Esophagus muscularis mucosa (tissue), 4 donors: ENCODE results near the gene ZFAND2B. TPM values are rescaled to one million over a fixed set of nuclear protein-coding genes. Genes with fewer than 3 reads are reported as not detected.
A peak's percentile ranks its signal among the peaks of the same experiment; 100 is the strongest.

Experiments
- DNase-seq: peaks from one replicate; pipeline ENCODE4 v3.0.0-alpha.2; 2017; ENCODE audit errors: extremely low spot score
- H3K27ac ChIP-seq, 4 donors: fragments of 200-600 bp; sonication (generic); replicated peaks in 1 of 4; 1 replicate in 3 of 4; 2 replicates in 1 of 4; pipeline ENCODE4 v1.5.1; 2016 to 2019; ENCODE audit warnings: mild to moderate bottlenecking in 1 of 4
- H3K27me3 ChIP-seq, 4 donors: fragments of 200-600 bp; sonication (generic); one replicate each; pipeline versions ENCODE4 v1.5.1 to v1.6.0; 2016 to 2019
- H3K36me3 ChIP-seq, 4 donors: fragments of 200-600 bp; sonication (generic); one replicate each; pipeline ENCODE4 v1.5.1; 2016 to 2019
- H3K4me1 ChIP-seq, 4 donors: fragments of 200-600 bp; sonication (generic); one replicate each; pipeline ENCODE4 v1.5.1; 2016 to 2019
- H3K4me3 ChIP-seq, 4 donors: fragments of 200-600 bp; sonication (generic); 1 replicate in 2 of 4; 2 replicates in 2 of 4; pipeline ENCODE4 v1.5.1; 2016 to 2019; ENCODE audit warnings: mild to moderate bottlenecking in 4 of 4, moderate library complexity in 1 of 4
- H3K9me3 ChIP-seq, 4 donors: fragments of 200-600 bp; sonication (generic); 1 replicate in 3 of 4; 2 replicates in 1 of 4; pipeline ENCODE4 v1.5.1; 2016 to 2019
- CTCF ChIP-seq, 3 experiments: fragments of 200-600 bp in 2 of 3; fragments of 450-650 bp in 1 of 3; sonication (generic) in 2 of 3; IDR thresholded peaks; one replicate each; pipeline ENCODE4 v1.5.1; 2017 to 2019; ENCODE audit warnings: antibody characterized with exemption in 3 of 3, mild to moderate bottlenecking in 2 of 3, moderate library complexity in 1 of 3
- EP300 ChIP-seq: sonication (generic); formaldehyde crosslinking; IDR thresholded peaks from one replicate; pipeline ENCODE4 v1.6.1; 2017; ENCODE audit warnings: antibody characterized with exemption
- POLR2A ChIP-seq: fragments of 450-650 bp; IDR thresholded peaks from one replicate; pipeline ENCODE4 v1.6.1; 2017; ENCODE audit warnings: antibody characterized with exemption, moderate library complexity, mild to moderate bottlenecking, low read depth
- POLR2AphosphoS5 ChIP-seq, 2 donors: sonication (generic); formaldehyde crosslinking; IDR thresholded peaks; one replicate each; pipeline ENCODE4 v1.6.1; 2017; ENCODE audit warnings: antibody characterized with exemption in 2 of 2
- WGBS: methylation state at CpG from one replicate; pipeline ENCODE4 v1.1.5; 2018; 5-methylcytosine and 5-hydroxymethylcytosine counted together
- intact Hi-C: fragments of 100-400 bp; cut with DNase I; formaldehyde crosslinking; loops from one replicate; pipeline ENCODE4 v1.15.1; 2023
- total RNA-seq, 4 donors: library from RNA; depleted of rRNA; stranded (reverse); fragments of >200 nt; gene quantifications; one replicate each; pipeline versions ENCODE4 v1.1.0 to v1.2.1, GENCODE V29; 2016

Gene ZFAND2B
- 10 to 100 TPM; 27.0 to 50.1 (median 36.9) TPM for total RNA-seq

GRCh38 chr2:219206328-219207133, at the start of gene ZFAND2B:
TSS of gene ZFAND2B (plus strand) at chr2:219206782. CDS start at chr2:219206988, 206 bp downstream.
- Histone ChIP-seq H3K4me1 (peaks cover 17 to 24% (median 23%) of the 10 kb centered on the region in 4 donors), H3K27ac (peak within 1 kb of the TSS; percentile 90 to 99 (median 96)), H3K9me3 (no peaks in the 10 kb centered on the region), H3K4me3 (peak within 1 kb of the TSS; percentile 71 to 97 (median 78)), H3K36me3 (peaks cover 0 to 35% (median 34%) of the 10 kb centered on the region in 4 donors), H3K27me3 (peaks cover 0 to 2% (median 0%) of the 10 kb centered on the region in 4 donors)
- peak in 2 of 3 experiments; percentile 22 to 31 for TF ChIP-seq CTCF (IDR thresholded peaks at IDR 0.05)
- TF ChIP-seq EP300: no peak
- peak; percentile 78 for TF ChIP-seq POLR2A
- peak; percentile 99 to 100 for TF ChIP-seq POLR2AphosphoS5 (IDR thresholded peaks at IDR 0.05)
- intact Hi-C loops: loop anchor here (2.0 to 5.0 kb wide), 2 partner anchors 28 to 44 kb away; partner anchors contain the start of genes NHEJ1 and RETREG2
- peak; percentile 97 for DNase-seq
- WGBS: under 1% methylated on average over 18 of the region's 76 CpGs

GRCh38 chr2:219157396-219157795, 49.2 kb upstream of the ZFAND2B start:
- Histone ChIP-seq H3K36me3 (peaks cover 18 to 46% (median 37%) of the 10 kb centered on the region in 4 donors), H3K9me3 (no peaks in the 10 kb centered on the region), H3K27ac (no peak overlapping the region), H3K27me3 (no peaks in the 10 kb centered on the region), H3K4me3 (no peak overlapping the region), H3K4me1 (peaks cover 9 to 15% (median 14%) of the 10 kb centered on the region in 4 donors)
- DNase-seq: no peak
- TF ChIP-seq POLR2AphosphoS5 (IDR thresholded peaks at IDR 0.05): no peak
- no peak for TF ChIP-seq EP300
- no peak for TF ChIP-seq CTCF (IDR thresholded peaks at IDR 0.05)
- TF ChIP-seq POLR2A: no peak
- WGBS: 89% methylated on average over 8 of the region's 8 CpGs
- intact Hi-C loops: loop anchor here (10.0 kb wide), 1 partner anchor 163 kb away; the partner anchor contains the start of gene CRYBA2

GRCh38 chr2:219158025-219158424, 48.6 kb upstream of the ZFAND2B start:
- H3K9me3 ChIP-seq: no peaks in the 10 kb centered on the region
- peaks cover 18 to 40% (median 33%) of the 10 kb centered on the region in 4 donors for H3K36me3 ChIP-seq
- intact Hi-C loops: loop anchor here (10.0 kb wide), 1 partner anchor 163 kb away; the partner anchor contains the start of gene CRYBA2
- H3K27me3 ChIP-seq: no peaks in the 10 kb centered on the region
- no peak overlapping the region for H3K4me3 ChIP-seq
- H3K27ac ChIP-seq: no peak overlapping the region
- no peak for DNase-seq
- H3K4me1 ChIP-seq: peaks cover 9 to 15% (median 14%) of the 10 kb centered on the region in 4 donors
- TF ChIP-seq POLR2AphosphoS5 (IDR thresholded peaks at IDR 0.05): no peak
- no peak for TF ChIP-seq EP300
- TF ChIP-seq POLR2A: no peak
- no peak for TF ChIP-seq CTCF (IDR thresholded peaks at IDR 0.05)
- 92% methylated on average over 4 of the region's 4 CpGs for WGBS

- Histone ChIP-seq H3K4me3 (no peak overlapping the region), H3K27me3 (no peaks in the 10 kb centered on the region), H3K9me3 (no peaks in the 10 kb centered on the region), H3K4me1 (peaks cover 9 to 15% (median 14%) of the 10 kb centered on the region in 4 donors), H3K27ac (no peak overlapping the region), H3K36me3 (peaks cover 17 to 35% (median 27%) of the 10 kb centered on the region in 4 donors)
- DNase-seq: no peak
- intact Hi-C loops: loop anchor here (10.0 kb wide), 1 partner anchor 164 kb away; the partner anchor contains the start of gene CRYBA2
- 85% methylated on average over 3 of the region's 3 CpGs for WGBS
- TF ChIP-seq CTCF (IDR thresholded peaks at IDR 0.05) (no peak), POLR2A (no peak), POLR2AphosphoS5 (IDR thresholded peaks at IDR 0.05) (no peak), EP300 (no peak)
Observed at GRCh38 chr2:219158586-219158985, 48.0 kb upstream of the ZFAND2B start.
